ENCODE data around the gene SLC31A1. TPM values are rescaled to one million over a fixed set of nuclear protein-coding genes. Genes with fewer than 3 reads are reported as not detected.
A peak's percentile ranks its signal among the peaks of the same experiment; 100 is the strongest.

SLC31A1 gene
- total RNA-seq, 5 donors from 2014 or later (not counting 1 experiment from before 2014, with no cell fraction given), result 2.7 to 7.1 (median 4.2) TPM

GRCh38 chr9:113216406-113216805 lies 4.9 kb upstream of the SLC31A1 start:
- Histone ChIP-seq H3K4me3 (ENCODE audit: control insufficient read depth in 1 of 2, extremely low read depth in 1 of 2, low read length in 1 of 2) (no peak overlapping the region), H3K27me3 (replicated peaks in 1 of 2; ENCODE audit: control insufficient read depth in 2 of 2, extremely low read depth in 1 of 2, insufficient read depth in 2 of 2, low read length in 1 of 2) (no peaks in the 10 kb centered on the region), H3K4me1 (ENCODE audit: control insufficient read depth in 1 of 2, extremely low read depth in 1 of 2, insufficient read depth in 2 of 2, low read length in 2 of 2) (peaks cover 10 to 17% of the 10 kb centered on the region in 2 experiments), H3K27ac (ENCODE audit: low read length) (no peak overlapping the region), H3K36me3 (ENCODE audit: control insufficient read depth in 2 of 2, extremely low read depth in 1 of 2, insufficient read depth in 1 of 2, low read length in 1 of 2) (peaks cover 0 to 3% of the 10 kb centered on the region in 2 donors), H3K9me3 (no peaks in the 10 kb centered on the region)
- Mint-ChIP-seq H3K27me3 (no peaks in the 10 kb centered on the region), H3K4me1 (peaks cover 43 to 54% (median 54%) of the 10 kb centered on the region in 3 donors), H3K27ac (no peak overlapping the region), H3K4me3 (no peak overlapping the region), H3K36me3 (peaks cover 18% of the 10 kb centered on the region), H3K9me3 (no peaks in the 10 kb centered on the region)
- ATAC-seq (replicated peaks in 1 of 4) (no peak), DNase-seq (no peak)
- CTCF ChIA-PET, result no interaction called here
- WGBS (ENCODE audit: insufficient coverage), result 100% methylated on average over 2 of the region's 3 CpGs
- POLR2A ChIA-PET, result no interaction called here

GRCh38 chr9:113219186-113219936 lies 2.0 kb upstream of the SLC31A1 start:
- H3K27ac ChIP-seq (ENCODE audit: low read length), result peak overlapping the region; percentile 13
- ATAC-seq (replicated peaks in 1 of 4), result no peak
- peak overlapping the region; percentile 1 to 91 for H3K27ac Mint-ChIP-seq
- WGBS (ENCODE audit: insufficient coverage), result 30% methylated on average over 1 of the region's 3 CpGs
- no peaks in the 10 kb centered on the region for H3K9me3 ChIP-seq
- H3K36me3 Mint-ChIP-seq, result peaks cover 7% of the 10 kb centered on the region
- POLR2A ChIA-PET, result interaction anchor here (0.5 to 0.8 kb wide), 4 partner anchors 15 to 1591 kb away, joined by 3 read pairs; no protein-coding TSS in a partner anchor
- no peaks in the 10 kb centered on the region for H3K27me3 ChIP-seq (replicated peaks in 1 of 2; ENCODE audit: control insufficient read depth in 2 of 2, extremely low read depth in 1 of 2, insufficient read depth in 2 of 2, low read length in 1 of 2)
- H3K27me3 Mint-ChIP-seq, result no peaks in the 10 kb centered on the region
- peaks cover 21 to 23% of the 10 kb centered on the region in 2 experiments for H3K4me1 ChIP-seq (ENCODE audit: control insufficient read depth in 1 of 2, extremely low read depth in 1 of 2, insufficient read depth in 2 of 2, low read length in 2 of 2)
- H3K4me1 Mint-ChIP-seq, result peaks cover 60 to 62% (median 60%) of the 10 kb centered on the region in 3 donors
- no peak overlapping the region for H3K4me3 ChIP-seq (ENCODE audit: control insufficient read depth in 1 of 2, extremely low read depth in 1 of 2, low read length in 1 of 2)
- DNase-seq, result no peak
- peak overlapping the region; percentile 88 to 98 (median 94) for H3K4me3 Mint-ChIP-seq
- H3K9me3 Mint-ChIP-seq, result no peaks in the 10 kb centered on the region
- CTCF ChIA-PET, result interaction anchor here (0.5 to 3.6 kb wide), 6 partner anchors 10 to 69 kb away, joined by 3 to 31 read pairs (median 4); partner anchors contain the start of genes CDC26 (in 1 of the 2), PRPF4 (in 1 of the 2) and SLC31A2 (in 1 of the 2)
- H3K36me3 ChIP-seq (ENCODE audit: control insufficient read depth in 2 of 2, extremely low read depth in 1 of 2, insufficient read depth in 1 of 2, low read length in 1 of 2), result peaks cover 0 to 3% of the 10 kb centered on the region in 2 donors

- H3K36me3 ChIP-seq (ENCODE audit: control insufficient read depth in 2 of 2, extremely low read depth in 1 of 2, insufficient read depth in 1 of 2, low read length in 1 of 2), result peaks cover 0 to 3% of the 10 kb centered on the region in 2 donors
- ChIA-PET CTCF (interaction anchor here (0.9 to 3.6 kb wide), 5 partner anchors 10 to 181 kb away, joined by 3 to 31 read pairs (median 5); partner anchors contain the start of genes ALAD (in 1 of the 2), CDC26 (in 1 of the 2), PRPF4 (in 1 of the 2) and SLC31A2 (in 1 of the 2)), POLR2A (interaction anchor here (0.5 to 0.8 kb wide), 5 partner anchors 15 to 1592 kb away, joined by 3 to 8 read pairs (median 3); no protein-coding TSS in a partner anchor)
- H3K4me1 ChIP-seq (ENCODE audit: control insufficient read depth in 1 of 2, extremely low read depth in 1 of 2, insufficient read depth in 2 of 2, low read length in 2 of 2), result peaks cover 21 to 23% of the 10 kb centered on the region in 2 experiments
- ATAC-seq (replicated peaks in 1 of 4) (no peak), DNase-seq (peak in 1 of 35 experiments; percentile 29)
- H3K36me3 Mint-ChIP-seq, result peaks cover 7% of the 10 kb centered on the region
- H3K27me3 ChIP-seq (replicated peaks in 1 of 2; ENCODE audit: control insufficient read depth in 2 of 2, extremely low read depth in 1 of 2, insufficient read depth in 2 of 2, low read length in 1 of 2), result no peaks in the 10 kb centered on the region
- H3K4me3 ChIP-seq (ENCODE audit: control insufficient read depth in 1 of 2, extremely low read depth in 1 of 2, low read length in 1 of 2), result peak overlapping the region; percentile 23 to 99
- H3K27ac Mint-ChIP-seq, result peak overlapping the region; percentile 1 to 91
- no peaks in the 10 kb centered on the region for H3K9me3 Mint-ChIP-seq
- H3K4me1 Mint-ChIP-seq, result peaks cover 56 to 58% (median 56%) of the 10 kb centered on the region in 3 donors
- H3K27ac ChIP-seq (ENCODE audit: low read length), result peak overlapping the region; percentile 82
- no CpG with 5 or more reads among the region's 1 CpG for WGBS (ENCODE audit: insufficient coverage)
- H3K27me3 Mint-ChIP-seq, result no peaks in the 10 kb centered on the region
- no peaks in the 10 kb centered on the region for H3K9me3 ChIP-seq
- H3K4me3 Mint-ChIP-seq, result peak overlapping the region; percentile 88 to 98 (median 94)
These were observed 1.4 kb upstream of the SLC31A1 start for GRCh38 chr9:113219969-113220368.

GRCh38 chr9:113220467-113221002 lies 809 bp upstream of the SLC31A1 start:
- H3K27me3 Mint-ChIP-seq, result no peaks in the 10 kb centered on the region
- peak in 2 of 35 experiments; percentile 1 to 33 for DNase-seq
- H3K9me3 ChIP-seq, result no peaks in the 10 kb centered on the region

GRCh38 chr9:113221800-113222481 lies 597 bp downstream of the SLC31A1 start:
- H3K27me3 Mint-ChIP-seq, result no peaks in the 10 kb centered on the region
- ChIA-PET CTCF (interaction anchor here (0.5 to 3.6 kb wide), 6 partner anchors 23 to 188 kb away, joined by 3 to 31 read pairs (median 3); partner anchors contain the start of genes C9orf43 (in 1 of the 2), CDC26 (in 1 of the 2), POLE3 (in 1 of the 2) and PRPF4 (in 1 of the 2)), POLR2A (interaction anchor here in 1 of 2 donors (0.6 to 1.3 kb wide), 4 partner anchors 8 to 188 kb away, joined by 3 to 8 read pairs (median 4); partner anchors contain the start of genes C9orf43, CDC26, POLE3 and PRPF4)
- no peaks in the 10 kb centered on the region for H3K9me3 Mint-ChIP-seq
- peaks cover 46% of the 10 kb centered on the region in 3 donors for H3K4me1 Mint-ChIP-seq
- Histone ChIP-seq H3K4me3 (ENCODE audit: control insufficient read depth in 1 of 2, extremely low read depth in 1 of 2, low read length in 1 of 2) (peak overlapping the region; percentile 95 to 99), H3K36me3 (ENCODE audit: control insufficient read depth in 2 of 2, extremely low read depth in 1 of 2, insufficient read depth in 1 of 2, low read length in 1 of 2) (no peaks in the 10 kb centered on the region), H3K9me3 (no peaks in the 10 kb centered on the region), H3K27me3 (replicated peaks in 1 of 2; ENCODE audit: control insufficient read depth in 2 of 2, extremely low read depth in 1 of 2, insufficient read depth in 2 of 2, low read length in 1 of 2) (no peaks in the 10 kb centered on the region), H3K27ac (ENCODE audit: low read length) (peak overlapping the region; percentile 75), H3K4me1 (ENCODE audit: control insufficient read depth in 1 of 2, extremely low read depth in 1 of 2, insufficient read depth in 2 of 2, low read length in 2 of 2) (peaks cover 21 to 23% of the 10 kb centered on the region in 2 experiments)
- H3K36me3 Mint-ChIP-seq, result peaks cover 6% of the 10 kb centered on the region
- H3K4me3 Mint-ChIP-seq, result peak overlapping the region; percentile 88 to 98 (median 94)
- 5% methylated on average over 12 of the region's 20 CpGs for WGBS (ENCODE audit: insufficient coverage)
- ATAC-seq (replicated peaks in 1 of 4), result no peak
- peak in 3 of 35 experiments; percentile 6 to 26 (median 7) for DNase-seq
- peak overlapping the region in 1 of 2 donors; percentile 91 for H3K27ac Mint-ChIP-seq

More at GRCh38 chr9:113220467-113221002, 809 bp upstream of the SLC31A1 start:
- ATAC-seq (replicated peaks in 1 of 4), result no peak
- peaks cover 0 to 3% of the 10 kb centered on the region in 2 donors for H3K36me3 ChIP-seq (ENCODE audit: control insufficient read depth in 2 of 2, extremely low read depth in 1 of 2, insufficient read depth in 1 of 2, low read length in 1 of 2)
- Mint-ChIP-seq H3K9me3 (no peaks in the 10 kb centered on the region), H3K27ac (peak overlapping the region; percentile 82 to 91), H3K36me3 (peaks cover 6% of the 10 kb centered on the region), H3K4me1 (peaks cover 51 to 54% (median 52%) of the 10 kb centered on the region in 3 donors), H3K4me3 (peak overlapping the region; percentile 88 to 98 (median 94))
- ChIA-PET CTCF (interaction anchor here in 1 of 2 donors (0.5 to 3.6 kb wide), 5 partner anchors 54 to 190 kb away, joined by 3 to 31 read pairs (median 5); partner anchors contain the start of genes ALAD, C9orf43, CDC26 and POLE3), POLR2A (interaction anchor here (0.5 to 1.3 kb wide), 7 partner anchors 11 to 1046 kb away, joined by 3 to 8 read pairs (median 4); partner anchors contain the start of genes CDC26 (in 1 of the 2), PRPF4 (in 1 of the 2) and SLC31A2 (in 1 of the 2))
- no peaks in the 10 kb centered on the region for H3K27me3 ChIP-seq (replicated peaks in 1 of 2; ENCODE audit: control insufficient read depth in 2 of 2, extremely low read depth in 1 of 2, insufficient read depth in 2 of 2, low read length in 1 of 2)
- peaks cover 21 to 23% of the 10 kb centered on the region in 2 experiments for H3K4me1 ChIP-seq (ENCODE audit: control insufficient read depth in 1 of 2, extremely low read depth in 1 of 2, insufficient read depth in 2 of 2, low read length in 2 of 2)
- H3K4me3 ChIP-seq (ENCODE audit: control insufficient read depth in 1 of 2, extremely low read depth in 1 of 2, low read length in 1 of 2), result peak overlapping the region; percentile 95 to 99
- H3K27ac ChIP-seq (ENCODE audit: low read length), result peak overlapping the region; percentile 82
- 0% methylated on average over 5 of the region's 11 CpGs for WGBS (ENCODE audit: insufficient coverage)
